ENCODE measurements around the gene DCLK2. TPM values are rescaled to one million over a fixed set of nuclear protein-coding genes. Genes with fewer than 3 reads are reported as not detected.
"Not testable (repeated sequence)": the region's sequence is repeated elsewhere in the genome, so short reads cannot be mapped to it uniquely, and the experiment has no call there.

DCLK2 gene
- total and polyA plus RNA-seq, 2 donors (not counting 1 experiment from before 2014, with no cell fraction given) = 0.91 to 3.3 TPM

DNA sequence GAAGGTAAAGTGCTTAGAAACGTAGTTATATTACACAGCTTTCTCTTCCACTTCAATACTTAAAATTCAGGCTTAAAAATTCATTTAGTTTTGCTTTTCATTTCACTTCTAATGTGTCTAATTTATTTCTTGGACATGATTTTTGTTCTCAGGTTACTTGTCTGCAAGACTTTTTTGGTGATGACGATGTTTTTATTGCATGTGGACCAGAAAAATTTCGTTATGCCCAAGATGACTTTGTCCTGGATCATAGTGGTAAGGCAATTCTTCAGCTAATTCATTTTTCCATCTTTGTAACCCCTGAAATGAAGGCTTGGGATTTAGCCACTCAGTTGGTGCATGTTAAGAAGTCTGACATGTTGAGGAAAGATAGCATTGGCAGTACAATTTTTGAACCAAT lies 114.7 kb downstream of the DCLK2 start:
- H3K9me3 Mint-ChIP-seq (ENCODE audit: insufficient read depth) = no peaks in the 10 kb centered on the region
- no peaks in the 10 kb centered on the region for H3K9me3 ChIP-seq (ENCODE audit: control extremely low read depth in 1 of 3, control insufficient read depth in 2 of 3, insufficient read depth in 1 of 3, low read length in 2 of 3)
- no peak overlapping the region for H3K27ac ChIP-seq (ENCODE audit: low read length in 2 of 2)
- no peak overlapping the region for H3K4me3 Mint-ChIP-seq
- H3K27me3 ChIP-seq (replicated peaks in 1 of 4; ENCODE audit: control extremely low read depth in 1 of 4, control insufficient read depth in 3 of 4, insufficient read depth in 4 of 4, low read length in 3 of 4) = no peaks in the 10 kb centered on the region
- no peak overlapping the region for H3K4me3 ChIP-seq (ENCODE audit: control extremely low read depth in 1 of 5, extremely low read depth in 1 of 5, insufficient read depth in 1 of 5, low read depth in 2 of 5, low read length in 4 of 5)
- ATAC-seq (ENCODE audit: low read depth) (no peak), DNase-seq (no peak)
- no peaks in the 10 kb centered on the region for H4K20me1 ChIP-seq (ENCODE audit: control insufficient read depth, insufficient read depth, low read length, poor library complexity, severe bottlenecking)
- no peaks in the 10 kb centered on the region for H3K4me1 ChIP-seq (ENCODE audit: control insufficient read depth in 2 of 2, insufficient read depth in 2 of 2, low read length in 2 of 2)
- H3K9ac ChIP-seq (ENCODE audit: low read length) = no peak overlapping the region
- H3K36me3 ChIP-seq (replicated peaks in 1 of 2; ENCODE audit: control extremely low read depth in 1 of 2, control insufficient read depth in 1 of 2, extremely low read depth in 1 of 2, insufficient read depth in 2 of 2, low read length in 1 of 2) = no peaks in the 10 kb centered on the region
- CTCF ChIA-PET = no interaction called here
- H3K27ac Mint-ChIP-seq = no peak overlapping the region
- POLR2A ChIA-PET = no interaction called here
- no peak overlapping the region for H3K4me2 ChIP-seq (replicated peaks; ENCODE audit: low read depth, low read length, poor library complexity, severe bottlenecking)
- H3K79me2 ChIP-seq (ENCODE audit: control insufficient read depth, insufficient read depth, low read length) = no peaks in the 10 kb centered on the region
- TF ChIP-seq, protein P1, sequence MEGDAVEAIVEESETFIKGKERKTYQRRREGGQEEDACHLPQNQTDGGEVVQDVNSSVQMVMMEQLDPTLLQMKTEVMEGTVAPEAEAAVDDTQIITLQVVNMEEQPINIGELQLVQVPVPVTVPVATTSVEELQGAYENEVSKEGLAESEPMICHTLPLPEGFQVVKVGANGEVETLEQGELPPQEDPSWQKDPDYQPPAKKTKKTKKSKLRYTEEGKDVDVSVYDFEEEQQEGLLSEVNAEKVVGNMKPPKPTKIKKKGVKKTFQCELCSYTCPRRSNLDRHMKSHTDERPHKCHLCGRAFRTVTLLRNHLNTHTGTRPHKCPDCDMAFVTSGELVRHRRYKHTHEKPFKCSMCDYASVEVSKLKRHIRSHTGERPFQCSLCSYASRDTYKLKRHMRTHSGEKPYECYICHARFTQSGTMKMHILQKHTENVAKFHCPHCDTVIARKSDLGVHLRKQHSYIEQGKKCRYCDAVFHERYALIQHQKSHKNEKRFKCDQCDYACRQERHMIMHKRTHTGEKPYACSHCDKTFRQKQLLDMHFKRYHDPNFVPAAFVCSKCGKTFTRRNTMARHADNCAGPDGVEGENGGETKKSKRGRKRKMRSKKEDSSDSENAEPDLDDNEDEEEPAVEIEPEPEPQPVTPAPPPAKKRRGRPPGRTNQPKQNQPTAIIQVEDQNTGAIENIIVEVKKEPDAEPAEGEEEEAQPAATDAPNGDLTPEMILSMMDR (IDR thresholded peaks at IDR 0.05) = no peak
- no peak for TF ChIP-seq EZH2 (IDR thresholded peaks at IDR 0.05; ENCODE audit: borderline replicate concordance, insufficient read depth, low read depth, low read length, poor library complexity, severe bottlenecking)
- H3K4me1 Mint-ChIP-seq = no peaks in the 10 kb centered on the region
- H2AFZ ChIP-seq (ENCODE audit: insufficient read depth, low read depth, low read length, poor library complexity, severe bottlenecking) = no peak overlapping the region
- no peaks in the 10 kb centered on the region for H3K27me3 Mint-ChIP-seq
- intact Hi-C loops (cut with micrococcal nuclease) = no loop called here
- WGBS (ENCODE audit: insufficient coverage) = 80% methylated on average over 1 of the region's 3 CpGs

DNA sequence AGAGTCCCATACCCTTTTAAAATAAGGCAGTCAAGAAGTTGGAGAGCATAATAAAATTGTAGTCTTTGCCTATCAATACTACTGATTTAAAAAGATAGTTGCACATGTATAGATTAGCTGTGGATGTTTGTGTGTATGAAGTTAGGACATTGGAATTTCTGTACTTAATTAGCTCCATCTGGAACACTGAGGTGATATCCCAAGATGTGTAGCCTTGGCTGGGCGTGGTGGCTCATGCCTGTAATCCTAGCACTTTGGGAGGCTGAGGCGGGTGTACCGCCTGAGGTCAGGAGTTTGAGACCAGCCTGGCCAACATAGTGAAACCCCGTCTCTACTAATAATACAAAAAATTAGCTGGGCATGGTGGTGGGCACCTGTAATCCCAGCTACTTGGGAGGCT lies 119.0 kb downstream of the DCLK2 start:
- H3K9me3 ChIP-seq (ENCODE audit: control extremely low read depth in 1 of 3, control insufficient read depth in 2 of 3, insufficient read depth in 1 of 3, low read length in 2 of 3); H3K4me2 ChIP-seq (replicated peaks; ENCODE audit: low read depth, low read length, poor library complexity, severe bottlenecking); H3K9me3 Mint-ChIP-seq (ENCODE audit: insufficient read depth); H3K27me3 Mint-ChIP-seq; H3K27ac Mint-ChIP-seq; POLR2A ChIA-PET; H3K36me3 ChIP-seq (replicated peaks in 1 of 2; ENCODE audit: control extremely low read depth in 1 of 2, control insufficient read depth in 1 of 2, extremely low read depth in 1 of 2, insufficient read depth in 2 of 2, low read length in 1 of 2); CTCF ChIA-PET; H4K20me1 ChIP-seq (ENCODE audit: control insufficient read depth, insufficient read depth, low read length, poor library complexity, severe bottlenecking); H2AFZ ChIP-seq (ENCODE audit: insufficient read depth, low read depth, low read length, poor library complexity, severe bottlenecking); H3K4me1 ChIP-seq (ENCODE audit: control insufficient read depth in 2 of 2, insufficient read depth in 2 of 2, low read length in 2 of 2); H3K4me1 Mint-ChIP-seq; ATAC-seq (ENCODE audit: low read depth); H3K27ac ChIP-seq (ENCODE audit: low read length in 2 of 2); H3K27me3 ChIP-seq (replicated peaks in 1 of 4; ENCODE audit: control extremely low read depth in 1 of 4, control insufficient read depth in 3 of 4, insufficient read depth in 4 of 4, low read length in 3 of 4); H3K4me3 ChIP-seq (ENCODE audit: control extremely low read depth in 1 of 5, extremely low read depth in 1 of 5, insufficient read depth in 1 of 5, low read depth in 2 of 5, low read length in 4 of 5); H3K4me3 Mint-ChIP-seq; intact Hi-C loops (cut with micrococcal nuclease); H3K9ac ChIP-seq (ENCODE audit: low read length); DNase-seq; H3K79me2 ChIP-seq (ENCODE audit: control insufficient read depth, insufficient read depth, low read length): not testable (repeated sequence)
- WGBS (ENCODE audit: insufficient coverage) = 90% methylated on average over 3 of the region's 4 CpGs
